Vagina (tissue), 2 donors: ENCODE measurements around the gene PHOX2B. TPM values are rescaled to one million over a fixed set of nuclear protein-coding genes. Genes with fewer than 3 reads are reported as not detected.

Experiments used
- DNase-seq, 2 donors: peaks; one replicate each; pipeline ENCODE4 v3.0.0-alpha.2; 2017; ENCODE audit errors: extremely low spot score in 2 of 2
- H3K27ac ChIP-seq: fragments of 200-600 bp; sonication (generic); one replicate; pipeline ENCODE4 v1.5.1; 2019
- H3K27me3 ChIP-seq: fragments of 200-600 bp; sonication (generic); one replicate; pipeline ENCODE4 v1.5.1; 2019
- H3K36me3 ChIP-seq, 2 donors: fragments of 200-600 bp; sonication (generic); one replicate each; pipeline ENCODE4 v1.5.1; 2017 to 2019
- H3K4me1 ChIP-seq: fragments of 200-600 bp; sonication (generic); one replicate; pipeline ENCODE4 v1.5.1; 2019
- H3K4me3 ChIP-seq, 2 donors: fragments of 200-600 bp; sonication (generic); 1 replicate in 1 of 2; 2 replicates in 1 of 2; pipeline ENCODE4 v1.5.1; 2016 to 2019
- H3K9me3 ChIP-seq: fragments of 200-600 bp; sonication (generic); one replicate; pipeline ENCODE4 v1.5.1; 2019
- POLR2A ChIP-seq, 2 donors: fragments of 450-650 bp; IDR thresholded peaks; one replicate each; pipeline ENCODE4 v1.6.1; 2017; ENCODE audit warnings: antibody characterized with exemption in 2 of 2, mild to moderate bottlenecking in 2 of 2, moderate library complexity in 2 of 2
- POLR2AphosphoS5 ChIP-seq, 2 donors: sonication (generic); formaldehyde crosslinking; IDR thresholded peaks; one replicate each; pipeline ENCODE4 v1.9.0; 2017; ENCODE audit warnings: antibody characterized with exemption in 2 of 2, mild to moderate bottlenecking in 2 of 2, low read depth in 1 of 2; ENCODE audit not compliant: insufficient read depth in 1 of 2
- intact Hi-C: fragments of 100-400 bp; cut with DNase I; formaldehyde crosslinking; loops from one replicate; pipeline ENCODE4 v1.15.1; 2023
- total RNA-seq: library from RNA; depleted of rRNA; stranded (reverse); fragments of >200 nt; gene quantifications from one replicate; pipeline ENCODE4 v1.2.3, GENCODE V29; 2016
- TF ChIP-seq, protein P1 (sequence below), 3 experiments: fragments of 450-650 bp in 2 of 3; fragments of 200-600 bp in 1 of 3; sonication (generic) in 1 of 3; IDR thresholded peaks; one replicate each; pipeline ENCODE4 v1.5.1; 2017 to 2019; ENCODE audit warnings: antibody characterized with exemption in 3 of 3, mild to moderate bottlenecking in 2 of 3, moderate library complexity in 2 of 3

PHOX2B gene
- total RNA-seq, 1 donor from 2014 or later, result 0.49 TPM

DNA sequence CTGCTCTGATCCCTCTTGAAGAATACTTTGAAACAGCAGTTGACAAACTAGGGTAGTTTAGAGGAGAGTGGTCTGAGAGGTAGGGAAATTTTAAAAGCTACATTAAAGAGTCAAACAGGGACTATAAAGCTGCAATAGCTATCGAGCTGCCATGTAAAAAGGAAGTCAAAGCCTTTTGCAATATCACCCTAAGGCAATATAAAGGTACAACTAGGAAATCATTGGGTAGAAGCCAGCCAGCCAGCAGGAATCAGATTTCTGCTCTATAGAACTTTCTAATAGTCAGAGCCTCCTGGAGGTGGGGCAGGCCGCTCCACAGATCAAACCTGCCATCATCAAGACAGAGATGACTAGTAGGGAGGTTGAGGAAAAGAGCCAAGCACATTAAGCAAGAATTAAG, 15.2 kb upstream of the PHOX2B start:
- Histone ChIP-seq H3K27ac (no peak overlapping the region), H3K27me3 (no peaks in the 10 kb centered on the region), H3K9me3 (no peaks in the 10 kb centered on the region), H3K4me3 (no peak overlapping the region), H3K4me1 (no peaks in the 10 kb centered on the region), H3K36me3 (no peaks in the 10 kb centered on the region)
- DNase-seq, result no peak
- intact Hi-C loops, result no loop called here
- TF ChIP-seq POLR2A (IDR thresholded peaks at IDR 0.05) (no peak), POLR2AphosphoS5 (IDR thresholded peaks at IDR 0.05; ENCODE audit: insufficient read depth in 1 of 2, low read depth in 1 of 2) (no peak)
- TF ChIP-seq, protein P1, sequence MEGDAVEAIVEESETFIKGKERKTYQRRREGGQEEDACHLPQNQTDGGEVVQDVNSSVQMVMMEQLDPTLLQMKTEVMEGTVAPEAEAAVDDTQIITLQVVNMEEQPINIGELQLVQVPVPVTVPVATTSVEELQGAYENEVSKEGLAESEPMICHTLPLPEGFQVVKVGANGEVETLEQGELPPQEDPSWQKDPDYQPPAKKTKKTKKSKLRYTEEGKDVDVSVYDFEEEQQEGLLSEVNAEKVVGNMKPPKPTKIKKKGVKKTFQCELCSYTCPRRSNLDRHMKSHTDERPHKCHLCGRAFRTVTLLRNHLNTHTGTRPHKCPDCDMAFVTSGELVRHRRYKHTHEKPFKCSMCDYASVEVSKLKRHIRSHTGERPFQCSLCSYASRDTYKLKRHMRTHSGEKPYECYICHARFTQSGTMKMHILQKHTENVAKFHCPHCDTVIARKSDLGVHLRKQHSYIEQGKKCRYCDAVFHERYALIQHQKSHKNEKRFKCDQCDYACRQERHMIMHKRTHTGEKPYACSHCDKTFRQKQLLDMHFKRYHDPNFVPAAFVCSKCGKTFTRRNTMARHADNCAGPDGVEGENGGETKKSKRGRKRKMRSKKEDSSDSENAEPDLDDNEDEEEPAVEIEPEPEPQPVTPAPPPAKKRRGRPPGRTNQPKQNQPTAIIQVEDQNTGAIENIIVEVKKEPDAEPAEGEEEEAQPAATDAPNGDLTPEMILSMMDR (IDR thresholded peaks at IDR 0.05), result no peak

DNA sequence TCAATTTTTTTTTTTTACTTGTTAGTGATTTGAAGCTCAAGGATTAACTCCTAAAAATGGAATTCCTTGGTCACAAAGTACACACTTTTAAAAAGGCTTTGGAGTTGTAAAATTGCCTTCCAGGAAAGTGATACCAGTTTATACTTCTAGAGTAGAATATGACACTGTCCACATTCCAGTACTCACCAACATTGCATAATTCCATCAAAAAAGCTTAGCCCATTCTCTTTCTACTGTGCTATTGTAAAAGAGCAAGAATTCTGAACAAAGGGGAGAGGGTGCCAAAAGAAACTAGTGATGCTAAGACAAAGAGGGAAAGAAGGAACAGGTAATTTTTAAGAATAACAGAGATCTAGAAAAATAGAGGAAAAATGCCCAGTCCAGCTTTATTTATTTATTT, 10.4 kb upstream of the PHOX2B start:
- Histone ChIP-seq H3K27me3 (no peaks in the 10 kb centered on the region), H3K27ac (no peak overlapping the region), H3K4me3 (no peak overlapping the region), H3K36me3 (no peaks in the 10 kb centered on the region), H3K4me1 (no peaks in the 10 kb centered on the region), H3K9me3 (no peaks in the 10 kb centered on the region)
- intact Hi-C loops, result no loop called here
- no peak for DNase-seq
- TF ChIP-seq POLR2A (IDR thresholded peaks at IDR 0.05) (no peak), POLR2AphosphoS5 (IDR thresholded peaks at IDR 0.05; ENCODE audit: insufficient read depth in 1 of 2, low read depth in 1 of 2) (no peak)
- TF ChIP-seq, protein P1 (IDR thresholded peaks at IDR 0.05), result no peak

DNA sequence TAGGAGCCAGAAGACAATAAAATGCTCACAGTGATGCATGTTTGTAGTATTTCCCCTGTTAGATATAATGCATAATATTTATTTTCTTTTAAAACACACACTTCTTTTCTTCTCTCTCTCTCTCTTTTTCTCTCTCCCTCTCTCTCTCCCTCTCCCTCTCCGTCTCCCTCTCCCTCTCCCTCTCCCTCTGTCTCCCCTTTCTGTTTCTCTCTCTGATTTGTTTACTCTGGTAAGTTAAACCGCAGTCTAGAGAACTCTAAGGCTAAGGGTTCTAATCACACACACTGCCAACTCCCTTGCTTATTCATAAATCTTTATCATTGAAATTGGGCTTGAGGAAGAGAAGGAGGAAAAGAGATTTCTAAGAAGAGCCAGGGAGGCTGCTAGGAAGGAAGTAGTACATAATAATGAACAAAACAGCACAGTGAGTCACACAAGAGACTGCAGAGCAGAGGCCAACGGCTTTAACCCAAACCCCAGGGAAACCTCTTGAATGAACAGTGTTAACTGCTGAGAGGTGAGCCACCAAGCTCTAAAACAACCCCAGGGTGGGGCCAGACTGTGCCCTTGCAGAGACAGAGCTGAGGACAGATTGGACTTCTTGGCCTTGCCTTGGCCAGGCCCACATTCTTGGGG, 9.1 kb upstream of the PHOX2B start:
- Histone ChIP-seq H3K27ac (no peak overlapping the region), H3K27me3 (no peaks in the 10 kb centered on the region), H3K4me3 (no peak overlapping the region), H3K4me1 (no peaks in the 10 kb centered on the region), H3K9me3 (no peaks in the 10 kb centered on the region), H3K36me3 (no peaks in the 10 kb centered on the region)
- DNase-seq, result no peak
- intact Hi-C loops, result no loop called here
- TF ChIP-seq POLR2AphosphoS5 (IDR thresholded peaks at IDR 0.05; ENCODE audit: insufficient read depth in 1 of 2, low read depth in 1 of 2) (no peak), POLR2A (IDR thresholded peaks at IDR 0.05) (no peak)
- TF ChIP-seq, protein P1 (IDR thresholded peaks at IDR 0.05), result no peak

DNA sequence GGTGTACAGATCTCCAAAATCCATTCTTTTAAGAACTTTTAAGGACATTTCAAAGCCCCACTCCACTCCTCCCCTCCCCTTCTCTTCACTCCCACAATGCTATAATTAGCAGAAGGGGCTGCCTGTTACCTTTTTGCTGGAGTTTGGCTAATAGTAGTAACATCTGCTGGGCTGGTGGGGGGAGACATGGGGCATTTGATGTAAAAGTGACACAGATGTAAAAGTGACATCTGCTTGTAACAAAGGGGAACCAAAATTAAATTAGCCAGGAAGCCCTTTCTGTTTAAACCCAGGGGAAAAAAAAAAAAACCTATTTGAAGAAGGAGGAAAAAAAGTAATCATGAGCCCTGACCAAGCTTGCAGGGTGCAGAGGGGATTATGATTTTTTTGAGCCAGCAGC, 5.4 kb upstream of the PHOX2B start:
- Histone ChIP-seq H3K27me3 (peaks cover 4% of the 10 kb centered on the region), H3K36me3 (no peaks in the 10 kb centered on the region), H3K4me1 (no peaks in the 10 kb centered on the region), H3K4me3 (no peak overlapping the region), H3K9me3 (no peaks in the 10 kb centered on the region), H3K27ac (no peak overlapping the region)
- intact Hi-C loops, result no loop called here
- TF ChIP-seq POLR2A (IDR thresholded peaks at IDR 0.05) (no peak), POLR2AphosphoS5 (IDR thresholded peaks at IDR 0.05; ENCODE audit: insufficient read depth in 1 of 2, low read depth in 1 of 2) (no peak)
- TF ChIP-seq, protein P1 (IDR thresholded peaks at IDR 0.05), result no peak
- no peak for DNase-seq

DNA sequence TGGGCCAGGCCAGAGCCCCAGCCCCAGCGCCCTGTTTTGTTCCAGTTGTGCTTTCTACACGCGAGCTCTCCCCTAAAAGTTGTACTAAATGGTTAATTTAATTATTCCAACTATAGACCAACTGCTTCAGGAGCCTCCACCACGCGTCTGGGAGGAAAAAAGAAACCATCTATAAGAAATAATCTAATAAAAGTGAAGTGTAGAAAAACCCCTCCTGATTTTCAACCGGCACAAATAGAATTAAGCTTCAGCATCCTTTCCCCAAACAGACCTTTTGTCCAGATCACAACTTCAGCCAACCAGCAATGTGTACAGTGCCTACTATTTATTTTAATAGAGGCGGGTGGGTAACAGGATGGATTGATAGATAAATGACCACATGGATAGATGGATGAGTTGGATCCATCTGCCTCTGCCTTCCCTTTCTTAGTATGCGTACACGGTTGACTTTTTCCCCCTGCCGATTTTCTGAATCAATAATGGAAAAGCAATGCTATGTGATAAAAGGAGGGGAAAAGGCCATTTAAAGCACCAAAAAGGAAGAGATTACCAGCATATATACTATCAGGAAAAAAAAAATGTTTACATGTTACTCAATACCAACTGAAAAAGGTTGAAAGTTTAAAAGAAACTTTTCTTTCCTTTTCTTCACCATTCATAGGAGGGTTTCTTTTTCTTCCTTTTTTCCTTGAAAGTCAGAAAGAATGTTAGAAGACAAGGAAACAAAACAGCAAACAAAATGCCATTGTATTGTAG, 3.7 kb upstream of the PHOX2B start:
- Histone ChIP-seq H3K36me3 (no peaks in the 10 kb centered on the region), H3K27ac (no peak overlapping the region), H3K9me3 (no peaks in the 10 kb centered on the region), H3K4me1 (peaks cover 3% of the 10 kb centered on the region), H3K4me3 (no peak overlapping the region), H3K27me3 (peaks cover 8% of the 10 kb centered on the region)
- TF ChIP-seq POLR2A (IDR thresholded peaks at IDR 0.05) (no peak), POLR2AphosphoS5 (IDR thresholded peaks at IDR 0.05; ENCODE audit: insufficient read depth in 1 of 2, low read depth in 1 of 2) (no peak)
- TF ChIP-seq, protein P1 (IDR thresholded peaks at IDR 0.05), result no peak
- intact Hi-C loops, result no loop called here
- no peak for DNase-seq
